GM23338 (cell line): ENCODE results near the gene CORO1C. TPM values are rescaled to one million over a fixed set of nuclear protein-coding genes. Genes with fewer than 3 reads are reported as not detected.

Source experiments
- ATAC-seq: fragments of 200-7000 bp; cut with Tn5 transposase; 3 replicates; pipeline ENCODE4 v1.9.1; 2020
- DNase-seq: peaks from one replicate; pipeline ENCODE4 v3.0.0-alpha.2; 2015; ENCODE audit warnings: low spot score
- H2AFZ ChIP-seq: fragments of 200-600 bp; sonication (generic); 2 replicates; pipeline ENCODE4 v1.8.0; 2016; ENCODE audit warnings: antibody characterized with exemption, mild to moderate bottlenecking, moderate library complexity
- H3F3A ChIP-seq: fragments of 200-600 bp; sonication (generic); replicated peaks from 2 replicates; pipeline ENCODE4 v1.8.0; 2017; ENCODE audit warnings: antibody characterized with exemption, mixed run types, low read depth
- H3K27ac ChIP-seq: fragments of 200-600 bp; sonication (generic); 2 replicates; pipeline ENCODE4 v1.6.1; 2016; ENCODE audit warnings: low read depth
- H3K27me3 ChIP-seq: fragments of 200-600 bp; sonication (generic); 2 replicates; pipeline ENCODE4 v1.8.0; 2016; ENCODE audit warnings: mild to moderate bottlenecking, mixed run types, moderate library complexity; ENCODE audit not compliant: insufficient read depth
- H3K36me3 ChIP-seq: fragments of 200-600 bp; sonication (generic); 2 replicates; pipeline ENCODE4 v1.8.0; 2016; ENCODE audit warnings: mild to moderate bottlenecking; ENCODE audit not compliant: insufficient read depth
- H3K4me1 ChIP-seq: fragments of 200-600 bp; sonication (generic); 2 replicates; pipeline ENCODE4 v1.8.0; 2016; ENCODE audit warnings: mild to moderate bottlenecking, moderate library complexity; ENCODE audit not compliant: insufficient read depth
- H3K4me2 ChIP-seq: fragments of 200-600 bp; sonication (generic); 2 replicates; pipeline ENCODE4 v1.7.1; 2017; ENCODE audit warnings: mixed run types
- H3K4me3 ChIP-seq: fragments of 200-600 bp; sonication (generic); 2 replicates; pipeline ENCODE4 v1.6.1; 2016; ENCODE audit warnings: mixed run types
- H3K79me2 ChIP-seq: fragments of 200-600 bp; sonication (generic); replicated peaks from 2 replicates; pipeline ENCODE4 v1.8.0; 2017; ENCODE audit warnings: mild to moderate bottlenecking; ENCODE audit not compliant: insufficient read depth
- H3K9me2 ChIP-seq: fragments of 200-600 bp; sonication (generic); 2 replicates; pipeline ENCODE4 v1.8.0; 2017; ENCODE audit not compliant: insufficient read depth
- H4K20me1 ChIP-seq: fragments of 200-600 bp; sonication (generic); replicated peaks from 2 replicates; pipeline ENCODE4 v1.8.0; 2017; ENCODE audit warnings: mild to moderate bottlenecking; ENCODE audit not compliant: insufficient read depth
- H3K27ac Mint-ChIP-seq: 2 replicates; pipeline ENCODE4 v1.8.0; 2020; ENCODE audit warnings: inconsistent platforms, mild to moderate bottlenecking, moderate library complexity, mixed read lengths
- H3K27me3 Mint-ChIP-seq: 3 replicates; pipeline ENCODE4 v1.8.0; 2022; ENCODE audit warnings: low read depth, mild to moderate bottlenecking, moderate library complexity, mixed read lengths, inconsistent platforms; ENCODE audit not compliant: insufficient read depth, poor library complexity
- H3K36me3 Mint-ChIP-seq: 3 replicates; pipeline ENCODE4 v1.8.0; 2021; ENCODE audit warnings: low read depth, mild to moderate bottlenecking, inconsistent platforms, moderate library complexity, mixed read lengths
- H3K4me1 Mint-ChIP-seq: 3 replicates; pipeline ENCODE4 v1.8.0; 2020; ENCODE audit warnings: mild to moderate bottlenecking, inconsistent platforms, mixed read lengths
- H3K4me3 Mint-ChIP-seq: 3 replicates; pipeline ENCODE4 v1.8.0; 2021; ENCODE audit warnings: moderate library complexity, mild to moderate bottlenecking, inconsistent platforms, mixed read lengths
- H3K9me3 Mint-ChIP-seq: 3 replicates; pipeline ENCODE4 v1.8.0; 2020; ENCODE audit warnings: moderate library complexity, mild to moderate bottlenecking, inconsistent platforms, mixed read lengths
- CREB1 ChIP-seq: fragments of 250-450 bp; sonication (Bioruptor Pico); IDR thresholded peaks from 2 replicates; pipeline ENCODE4 v1.5.0; 2020; ENCODE audit warnings: low read depth, mild to moderate bottlenecking, moderate library complexity
- CTCF ChIP-seq, 2 experiments: fragments of 200-600 bp in 1 of 2; sonication (generic) in 1 of 2; conservative IDR thresholded peaks; 2 replicates each; pipeline versions ENCODE4 v1.5.1 to v1.6.1; 2016 to 2017; ENCODE audit warnings: antibody characterized with exemption in 2 of 2, low read depth in 2 of 2, mild to moderate bottlenecking in 2 of 2, moderate library complexity in 1 of 2
- ETS1 ChIP-seq: IDR thresholded peaks from 2 replicates; pipeline ENCODE4 v1.6.1; 2016; ENCODE audit warnings: antibody characterized with exemption
- EZH2 ChIP-seq: fragments of 200-600 bp; sonication (generic); IDR thresholded peaks from one replicate; pipeline ENCODE4 v1.8.0; 2017; ENCODE audit warnings: antibody characterized with exemption, mild to moderate bottlenecking, low read depth; ENCODE audit not compliant: unreplicated experiment
- NANOG ChIP-seq: IDR thresholded peaks from 2 replicates; pipeline ENCODE4 v1.6.1; 2016; ENCODE audit warnings: antibody characterized with exemption, borderline replicate concordance
- REST ChIP-seq: IDR thresholded peaks from one replicate; pipeline ENCODE4 v1.6.1; 2018; ENCODE audit warnings: antibody characterized with exemption; ENCODE audit not compliant: unreplicated experiment
- STAT1 ChIP-seq: IDR thresholded peaks from one replicate; pipeline ENCODE4 v1.6.1; 2016; ENCODE audit warnings: antibody characterized with exemption; ENCODE audit not compliant: unreplicated experiment
- polyA plus RNA-seq: library from polyadenylated mRNA; unstranded; fragments of >200 nt; fragmentation: Nextera tagmentation; extraction: Ambion mirVana; gene quantifications from 2 replicates; pipeline ENCODE4 v1.2.1, GENCODE V29; 2016
- total RNA-seq: library from RNA; depleted of rRNA; stranded (reverse); fragments of >200 nt; shearing (Covaris generic); gene quantifications from 2 replicates; pipeline ENCODE4 v1.2.3, GENCODE V29; 2014
- TF ChIP-seq, protein P1 (sequence below): fragments of 250-450 bp; sonication (Bioruptor Pico); IDR thresholded peaks from 2 replicates; pipeline ENCODE4 v1.5.0; 2020; ENCODE audit warnings: mild to moderate bottlenecking, moderate library complexity

The CORO1C gene
- total and polyA plus RNA-seq, 2 experiments from 2014 or later: 59.2 to 89.5 TPM

DNA sequence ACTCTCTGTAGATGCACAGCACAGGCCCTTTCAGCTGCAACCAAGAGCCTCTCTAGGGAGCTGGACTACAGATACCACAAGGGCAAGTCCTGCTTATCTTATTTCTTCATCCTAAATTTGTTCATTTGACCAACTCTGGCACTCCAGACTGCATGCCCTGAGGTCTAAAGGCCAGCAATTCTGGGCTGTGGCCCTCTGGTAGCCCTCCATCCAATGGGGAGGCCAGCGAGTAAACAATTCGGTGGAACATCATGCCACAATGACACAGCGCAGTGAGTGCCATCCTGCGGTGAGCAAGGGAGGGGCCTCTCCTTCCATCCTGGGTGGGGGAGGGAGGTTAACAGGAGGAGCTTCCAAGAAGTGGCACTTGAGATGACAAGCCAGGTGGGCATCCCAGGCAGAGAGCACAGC is 97.0 kb downstream of the CORO1C start:
- Histone ChIP-seq H4K20me1 (no peaks in the 10 kb centered on the region), H3K36me3 (no peaks in the 10 kb centered on the region), H3K4me2 (no peak overlapping the region), H3K27ac (no peak overlapping the region), H3K79me2 (no peaks in the 10 kb centered on the region), H3K9me2 (no peaks in the 10 kb centered on the region), H3F3A (0 out of 2 replicates have a peak, but pooled peaks cover 5% of the 10 kb centered on the region), H3K4me1 (peaks cover 45% of the 10 kb centered on the region), H2AFZ (peak overlapping the region; percentile 89; the same call in 1 of the 2 replicates), H3K4me3 (no peak overlapping the region), H3K27me3 (no peaks in the 10 kb centered on the region)
- TF ChIP-seq NANOG: no peak
- TF ChIP-seq ETS1: no peak
- no peak for TF ChIP-seq STAT1
- no peak for TF ChIP-seq EZH2
- no peak for TF ChIP-seq CTCF (conservative IDR thresholded peaks at IDR 0.05; ENCODE audit: low read depth in 2 of 2)
- H3K27me3 Mint-ChIP-seq: peaks cover 16% of the 10 kb centered on the region
- peak overlapping the region; percentile 77 for H3K27ac Mint-ChIP-seq
- H3K4me3 Mint-ChIP-seq: no peak overlapping the region
- H3K9me3 Mint-ChIP-seq: no peaks in the 10 kb centered on the region
- no peaks in the 10 kb centered on the region for H3K36me3 Mint-ChIP-seq
- H3K4me1 Mint-ChIP-seq: peaks cover 50% of the 10 kb centered on the region
- ATAC-seq (no peak), DNase-seq (no peak)

DNA sequence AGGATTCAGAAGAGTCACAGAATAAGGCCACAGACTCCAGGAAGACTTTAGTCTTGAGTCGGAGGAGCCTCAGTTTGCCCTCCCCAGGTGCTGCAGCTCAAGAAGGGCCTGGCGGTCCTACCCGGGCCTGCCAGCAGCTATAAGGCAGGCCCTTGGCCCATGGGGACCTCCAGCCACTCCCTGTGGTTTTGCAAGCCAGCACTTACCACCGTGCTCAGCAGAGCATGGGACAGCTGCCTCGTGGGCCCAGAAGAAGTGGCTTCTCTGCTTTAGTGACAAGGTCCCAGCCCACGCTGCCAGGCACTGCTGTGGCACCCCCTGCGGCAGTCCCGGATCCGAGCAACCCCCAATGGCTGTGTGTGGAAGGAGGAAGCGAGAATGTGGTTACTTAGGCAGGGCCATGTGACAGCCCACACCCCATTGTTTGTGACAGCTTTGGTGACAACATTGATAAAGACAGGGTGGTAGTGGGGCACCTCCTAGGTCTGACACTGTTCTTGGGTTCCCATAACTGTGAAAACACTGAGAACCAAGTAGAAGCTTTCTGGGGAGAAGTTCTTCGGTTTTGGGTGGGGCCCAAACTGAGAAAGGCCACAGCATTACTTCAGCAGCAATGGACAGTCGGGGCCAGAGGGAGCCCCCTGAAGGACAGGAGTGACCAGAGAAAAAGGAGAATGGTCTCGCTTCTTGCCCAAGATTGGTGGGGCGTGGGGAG is 97.6 kb downstream of the CORO1C start, which contains the start of gene SELPLG:
TSS of gene SELPLG (minus strand) at position 361 of the 715 bp plus-strand sequence. CDS start 9,587 bp downstream, outside the sequence.
- Histone ChIP-seq H3F3A (no peaks in the 10 kb centered on the region), H4K20me1 (no peaks in the 10 kb centered on the region), H3K4me3 (no peak within 1 kb of the TSS), H3K79me2 (no peaks in the 10 kb centered on the region), H3K27me3 (no peaks in the 10 kb centered on the region), H3K4me2 (no peak within 1 kb of the TSS), H2AFZ (peak within 1 kb of the TSS; percentile 89; the same call in 1 of the 2 replicates), H3K27ac (no peak within 1 kb of the TSS), H3K9me2 (no peaks in the 10 kb centered on the region), H3K36me3 (no peaks in the 10 kb centered on the region), H3K4me1 (peaks cover 41% of the 10 kb centered on the region)
- ATAC-seq (no peak), DNase-seq (no peak)
- H3K27me3 Mint-ChIP-seq: peaks cover 14% of the 10 kb centered on the region
- peaks cover 46% of the 10 kb centered on the region for H3K4me1 Mint-ChIP-seq
- no peaks in the 10 kb centered on the region for H3K36me3 Mint-ChIP-seq
- H3K27ac Mint-ChIP-seq: peak within 1 kb of the TSS; percentile 77
- no peak within 1 kb of the TSS for H3K4me3 Mint-ChIP-seq
- no peaks in the 10 kb centered on the region for H3K9me3 Mint-ChIP-seq
- TF ChIP-seq CREB1 (CRISPR knock-in tag) (no peak), REST (no peak), NANOG (no peak)
- TF ChIP-seq, protein P1, sequence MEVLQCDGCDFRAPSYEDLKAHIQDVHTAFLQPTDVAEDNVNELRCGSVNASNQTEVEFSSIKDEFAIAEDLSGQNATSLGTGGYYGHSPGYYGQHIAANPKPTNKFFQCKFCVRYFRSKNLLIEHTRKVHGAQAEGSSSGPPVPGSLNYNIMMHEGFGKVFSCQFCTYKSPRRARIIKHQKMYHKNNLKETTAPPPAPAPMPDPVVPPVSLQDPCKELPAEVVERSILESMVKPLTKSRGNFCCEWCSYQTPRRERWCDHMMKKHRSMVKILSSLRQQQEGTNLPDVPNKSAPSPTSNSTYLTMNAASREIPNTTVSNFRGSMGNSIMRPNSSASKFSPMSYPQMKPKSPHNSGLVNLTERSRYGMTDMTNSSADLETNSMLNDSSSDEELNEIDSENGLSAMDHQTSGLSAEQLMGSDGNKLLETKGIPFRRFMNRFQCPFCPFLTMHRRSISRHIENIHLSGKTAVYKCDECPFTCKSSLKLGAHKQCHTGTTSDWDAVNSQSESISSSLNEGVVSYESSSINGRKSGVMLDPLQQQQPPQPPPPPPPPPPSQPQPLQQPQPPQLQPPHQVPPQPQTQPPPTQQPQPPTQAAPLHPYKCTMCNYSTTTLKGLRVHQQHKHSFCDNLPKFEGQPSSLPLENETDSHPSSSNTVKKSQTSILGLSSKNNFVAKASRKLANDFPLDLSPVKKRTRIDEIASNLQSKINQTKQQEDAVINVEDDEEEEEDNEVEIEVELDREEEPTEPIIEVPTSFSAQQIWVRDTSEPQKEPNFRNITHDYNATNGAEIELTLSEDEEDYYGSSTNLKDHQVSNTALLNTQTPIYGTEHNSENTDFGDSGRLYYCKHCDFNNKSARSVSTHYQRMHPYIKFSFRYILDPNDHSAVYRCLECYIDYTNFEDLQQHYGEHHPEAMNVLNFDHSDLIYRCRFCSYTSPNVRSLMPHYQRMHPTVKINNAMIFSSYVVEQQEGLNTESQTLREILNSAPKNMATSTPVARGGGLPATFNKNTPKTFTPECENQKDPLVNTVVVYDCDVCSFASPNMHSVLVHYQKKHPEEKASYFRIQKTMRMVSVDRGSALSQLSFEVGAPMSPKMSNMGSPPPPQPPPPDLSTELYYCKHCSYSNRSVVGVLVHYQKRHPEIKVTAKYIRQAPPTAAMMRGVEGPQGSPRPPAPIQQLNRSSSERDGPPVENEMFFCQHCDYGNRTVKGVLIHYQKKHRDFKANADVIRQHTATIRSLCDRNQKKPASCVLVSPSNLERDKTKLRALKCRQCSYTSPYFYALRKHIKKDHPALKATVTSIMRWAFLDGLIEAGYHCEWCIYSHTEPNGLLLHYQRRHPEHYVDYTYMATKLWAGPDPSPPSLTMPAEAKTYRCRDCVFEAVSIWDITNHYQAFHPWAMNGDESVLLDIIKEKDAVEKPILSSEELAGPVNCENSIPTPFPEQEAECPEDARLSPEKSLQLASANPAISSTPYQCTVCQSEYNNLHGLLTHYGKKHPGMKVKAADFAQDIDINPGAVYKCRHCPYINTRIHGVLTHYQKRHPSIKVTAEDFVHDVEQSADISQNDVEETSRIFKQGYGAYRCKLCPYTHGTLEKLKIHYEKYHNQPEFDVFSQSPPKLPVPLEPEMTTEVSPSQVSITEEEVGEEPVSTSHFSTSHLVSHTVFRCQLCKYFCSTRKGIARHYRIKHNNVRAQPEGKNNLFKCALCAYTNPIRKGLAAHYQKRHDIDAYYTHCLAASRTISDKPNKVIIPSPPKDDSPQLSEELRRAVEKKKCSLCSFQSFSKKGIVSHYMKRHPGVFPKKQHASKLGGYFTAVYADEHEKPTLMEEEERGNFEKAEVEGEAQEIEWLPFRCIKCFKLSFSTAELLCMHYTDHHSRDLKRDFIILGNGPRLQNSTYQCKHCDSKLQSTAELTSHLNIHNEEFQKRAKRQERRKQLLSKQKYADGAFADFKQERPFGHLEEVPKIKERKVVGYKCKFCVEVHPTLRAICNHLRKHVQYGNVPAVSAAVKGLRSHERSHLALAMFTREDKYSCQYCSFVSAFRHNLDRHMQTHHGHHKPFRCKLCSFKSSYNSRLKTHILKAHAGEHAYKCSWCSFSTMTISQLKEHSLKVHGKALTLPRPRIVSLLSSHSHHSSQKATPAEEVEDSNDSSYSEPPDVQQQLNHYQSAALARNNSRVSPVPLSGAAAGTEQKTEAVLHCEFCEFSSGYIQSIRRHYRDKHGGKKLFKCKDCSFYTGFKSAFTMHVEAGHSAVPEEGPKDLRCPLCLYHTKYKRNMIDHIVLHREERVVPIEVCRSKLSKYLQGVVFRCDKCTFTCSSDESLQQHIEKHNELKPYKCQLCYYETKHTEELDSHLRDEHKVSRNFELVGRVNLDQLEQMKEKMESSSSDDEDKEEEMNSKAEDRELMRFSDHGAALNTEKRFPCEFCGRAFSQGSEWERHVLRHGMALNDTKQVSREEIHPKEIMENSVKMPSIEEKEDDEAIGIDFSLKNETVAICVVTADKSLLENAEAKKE (CRISPR knock-in tag): no peak
